K562 (cell line): ENCODE results near the gene ATF4. TPM values are rescaled to one million over a fixed set of nuclear protein-coding genes. Genes with fewer than 3 reads are reported as not detected.

Experiments
- ARID3B ChIP-seq: fragments of 250-450 bp; sonication (Bioruptor Pico); IDR thresholded peaks from 2 replicates; pipeline ENCODE4 v1.4.0; 2020; ENCODE audit warnings: borderline replicate concordance
- CEBPB ChIP-seq: fragments of 450-650 bp; IDR thresholded peaks from 2 replicates; pipeline ENCODE4 v1.6.1; 2016; ENCODE audit warnings: missing genetic modification characterization, missing compliant biosample characterization
- CREB3L1 ChIP-seq: fragments of 450-650 bp; IDR thresholded peaks from 2 replicates; pipeline ENCODE4 v1.6.1; 2014; ENCODE audit warnings: low read depth, mild to moderate bottlenecking, moderate library complexity, borderline replicate concordance
- E2F6 ChIP-seq, 2 experiments: IDR thresholded peaks; 2 replicates each; pipeline ENCODE4 v1.6.1; 2011; ENCODE audit warnings: borderline replicate concordance in 1 of 2, control low read depth in 1 of 2, low read depth in 1 of 2, low read length in 1 of 2, mild to moderate bottlenecking in 1 of 2, mixed read lengths in 1 of 2, moderate library complexity in 1 of 2; ENCODE audit not compliant: insufficient read depth in 1 of 2, insufficient read length in 1 of 2, poor library complexity in 1 of 2, severe bottlenecking in 1 of 2; ENCODE audit errors: extremely low read depth in 1 of 2
- ELF4 ChIP-seq: fragments of 450-650 bp; formaldehyde crosslinking; IDR thresholded peaks from 2 replicates; pipeline ENCODE4 v1.4.0; 2022; ENCODE audit warnings: missing genetic modification characterization
- HDAC1 ChIP-seq, 2 experiments: fragments of 450-650 bp; IDR thresholded peaks; 2 replicates each; pipeline ENCODE4 v1.6.1; 2016 to 2017; ENCODE audit warnings: inconsistent platforms in 1 of 2, mild to moderate bottlenecking in 1 of 2, moderate library complexity in 1 of 2
- HDAC8 ChIP-seq: fragments of 450-650 bp; IDR thresholded peaks from 2 replicates; pipeline ENCODE4 v1.6.1; 2016; ENCODE audit warnings: mild to moderate bottlenecking, missing genetic modification characterization, moderate library complexity, missing compliant biosample characterization
- RB1 ChIP-seq: fragments of 450-650 bp; IDR thresholded peaks from 2 replicates; pipeline ENCODE4 v1.6.1; 2017; ENCODE audit warnings: low read depth, mild to moderate bottlenecking
- RBM25 ChIP-seq: fragments of 200-400 bp; formaldehyde crosslinking; IDR thresholded peaks from 2 replicates; pipeline ENCODE4 v1.6.1; 2018; ENCODE audit warnings: low read length, low read depth, moderate library complexity; ENCODE audit not compliant: severe bottlenecking
- RFX1 ChIP-seq: fragments of 450-650 bp; IDR thresholded peaks from 2 replicates; pipeline ENCODE4 v1.6.1; 2016; ENCODE audit warnings: mild to moderate bottlenecking, moderate library complexity
- SIN3B ChIP-seq: fragments of 450-650 bp; IDR thresholded peaks from 2 replicates; pipeline ENCODE4 v1.6.1; 2017; ENCODE audit warnings: low read depth, mild to moderate bottlenecking, moderate library complexity
- SMARCC2 ChIP-seq: fragments of 450-650 bp; IDR thresholded peaks from 2 replicates; pipeline ENCODE4 v1.6.1; 2017; ENCODE audit warnings: antibody characterized with exemption, moderate library complexity, mild to moderate bottlenecking, low read depth
- TEAD2 ChIP-seq: fragments of 450-650 bp; IDR thresholded peaks from 2 replicates; pipeline ENCODE4 v1.6.1; 2016; ENCODE audit warnings: missing genetic modification characterization, control low read depth, missing compliant biosample characterization
- TFAP4 ChIP-seq: sonication (generic); formaldehyde crosslinking; IDR thresholded peaks from 2 replicates; pipeline ENCODE4 v1.8.0; 2022; ENCODE audit warnings: missing genetic modification reagents, mild to moderate bottlenecking, moderate library complexity, borderline replicate concordance
- ZBTB2 ChIP-seq: fragments of 450-650 bp; IDR thresholded peaks from 2 replicates; pipeline ENCODE4 v1.6.1; 2016; ENCODE audit warnings: antibody characterized with exemption
- ZBTB33 ChIP-seq: sonication (generic); formaldehyde crosslinking; IDR thresholded peaks from 2 replicates; pipeline ENCODE4 v1.8.1; 2023; ENCODE audit warnings: mild to moderate bottlenecking, missing genetic modification reagents
- ZFX ChIP-seq: sonication (generic); formaldehyde crosslinking; IDR thresholded peaks from 2 replicates; pipeline ENCODE4 v1.8.0; 2022; ENCODE audit warnings: mild to moderate bottlenecking, missing genetic modification reagents, moderate library complexity
- ZNF76 ChIP-seq: fragments of 250-450 bp; sonication (Bioruptor Pico); IDR thresholded peaks from 2 replicates; pipeline ENCODE4 v1.4.0; 2020; ENCODE audit warnings: mild to moderate bottlenecking, moderate library complexity, borderline replicate concordance
- polyA plus RNA-seq, 8 experiments: library from polyadenylated mRNA; depleted of rRNA in 4 of 8; stranded (reverse) in 5 of 8; unstranded in 3 of 8; fragments of >200 nt; fragmentation: Nextera tagmentation in 2 of 8; fragmentation: Illumina TruSeq in 1 of 8; extraction: Ambion mirVana in 2 of 8; extraction: Trizol in 1 of 8; gene quantifications; 2 replicates each; pipeline versions ENCODE4 v1.2.1 to v1.2.3, GENCODE V29; 2011 to 2014; ENCODE audit warnings: inconsistent platforms in 1 of 8, missing spikeins in 1 of 8
- total RNA-seq, 7 experiments: library from RNA; depleted of rRNA in 6 of 7; stranded (reverse); fragments of >200 nt in 6 of 7; fragmentation: Illumina TruSeq in 2 of 7; extraction: Trizol in 2 of 7; gene quantifications; 2 replicates each; pipeline versions ENCODE4 v1.2.1 to v1.2.3, GENCODE V29; 2011 to 2021; ENCODE audit warnings: low replicate concordance in 1 of 7

The ATF4 gene
- total and polyA plus RNA-seq, 9 of the 15 experiments (the other 6 are each of a cell fraction or from before 2014, with no cell fraction given) = 93.1 to 723 (median 355) TPM

- TF ChIP-seq RBM25 (peak; percentile 89), ZNF76 (CRISPR knock-in tag) (no peak), SIN3B (0 out of 2 replicates have a peak, but pooled peaks have one; percentile 19), ARID3B (CRISPR knock-in tag) (no peak), E2F6 (IDR thresholded peaks at IDR 0.05; ENCODE audit: borderline replicate concordance in 1 of 2, extremely low read depth in 1 of 2, insufficient read depth in 1 of 2, insufficient read length in 1 of 2, low read depth in 1 of 2, low read length in 1 of 2, poor library complexity in 1 of 2, severe bottlenecking in 1 of 2) (peak in 1 of 2 experiments; percentile 32), ELF4 (CRISPR knock-in tag) (no peak), CREB3L1 (no peak), ZBTB33 (CRISPR knock-in tag) (peak; percentile 60), RB1 (peak; percentile 75), ZBTB2 (no peak), RFX1 (no peak), ZFX (CRISPR knock-in tag) (peak; percentile 47), SMARCC2 (no peak), HDAC1 (IDR thresholded peaks at IDR 0.05) (0 out of 4 replicates have a peak, but pooled peaks of 1 of the 2 experiments have one; percentile 23), TEAD2 (tag) (peak; percentile 98), TFAP4 (CRISPR knock-in tag) (peak; percentile 69; the same call in 1 of the 2 replicates), CEBPB (no peak), HDAC8 (tag) (no peak)
These were observed 14.4 kb downstream of the ATF4 start (continued) for GRCh38 chr22:39534591-39535356.
